ENCODE data around the gene PIGQ. TPM values are rescaled to one million over a fixed set of nuclear protein-coding genes. Genes with fewer than 3 reads are reported as not detected.

PIGQ gene
- total RNA-seq, 4 donors from 2014 or later = 15.9 to 24.0 (median 20.4) TPM

- H3K4me3 ChIP-seq = no peak overlapping the region
- H3K4me1 ChIP-seq = peaks cover 31 to 50% (median 35%) of the 10 kb centered on the region in 3 donors
- no peak for DNase-seq
- no peaks in the 10 kb centered on the region for H3K9me3 ChIP-seq
- TF ChIP-seq CTCF (IDR thresholded peaks at IDR 0.05) (no peak), POLR2A (IDR thresholded peaks at IDR 0.05) (no peak)
- 83% methylated on average over 1 of the region's 67 CpGs; no CpG with 5 or more reads in 1 of the 2 donors for WGBS, 2 donors
- H3K27ac ChIP-seq = no peak overlapping the region
- peaks cover 9 to 46% (median 10%) of the 10 kb centered on the region in 3 donors for H3K36me3 ChIP-seq
- H3K27me3 ChIP-seq = no peaks in the 10 kb centered on the region
- intact Hi-C loops (cut with DNase I) = no loop called here
These were observed 62.9 kb downstream of the PIGQ start for GRCh38 chr16:632486-633335.

- TF ChIP-seq POLR2A (IDR thresholded peaks at IDR 0.05) (no peak), CTCF (IDR thresholded peaks at IDR 0.05) (no peak)
- no peak overlapping the region for H3K4me3 ChIP-seq
- no peak for DNase-seq
- WGBS, 2 donors = 93 to 96% methylated on average over 25 to 41 of the region's 74 CpGs
- peaks cover 31 to 54% (median 35%) of the 10 kb centered on the region in 3 donors for H3K4me1 ChIP-seq
- H3K27me3 ChIP-seq = no peaks in the 10 kb centered on the region
- peaks cover 3 to 38% (median 9%) of the 10 kb centered on the region in 3 donors for H3K36me3 ChIP-seq
- no peak overlapping the region for H3K27ac ChIP-seq
- H3K9me3 ChIP-seq = no peaks in the 10 kb centered on the region
- intact Hi-C loops (cut with DNase I) = no loop called here
These were observed 63.7 kb downstream of the PIGQ start for GRCh38 chr16:633336-634050.

Small RNAs within 50 kb of the gene (small RNA-seq; reads per million reads assigned to genes)
- gene MIR3176 (0.42 to 0.82 (median 0.61) reads per million in 4 donors), gene MIR5587 (0 to 0.18 (median 0) reads per million in 4 donors), gene Z98883.1 (0 reads per million in 4 donors)

Other genes with a start within 250 kb of the PIGQ start
- 10 to 100 TPM; 17.8 to 32.2 (median 22.2) TPM for gene AXIN1, start 217.2 kb upstream of the PIGQ start, total RNA-seq
- gene MRPL28, start 199.4 kb upstream of the PIGQ start, total RNA-seq = 10 to 100 TPM; 57.9 to 68.2 (median 63.0) TPM
- 10 to 100 TPM; 23.5 to 31.7 (median 27.6) TPM for gene PGAP6, start 188.0 kb upstream of the PIGQ start, total RNA-seq
- gene NME4, start 172.8 kb upstream of the PIGQ start, total RNA-seq = 10 to 100 TPM; 20.7 to 48.3 (median 25.3) TPM
- 10 to 100 TPM; 13.6 to 19.6 (median 17.0) TPM for gene DECR2, start 168.1 kb upstream of the PIGQ start, total RNA-seq
- 10 to 100 TPM in 2 of 4 donors, 1 to 10 TPM in 2; 8.0 to 25.6 (median 10.1) TPM for gene RAB11FIP3, start 144.3 kb upstream of the PIGQ start, total RNA-seq
- 10 to 100 TPM; 29.4 to 69.6 (median 52.4) TPM for gene CAPN15, start 42.3 kb upstream of the PIGQ start, total RNA-seq
- gene PRR35, start 9.6 kb upstream of the PIGQ start, total RNA-seq = not detected
- gene NHLRC4, start 3.0 kb upstream of the PIGQ start, total RNA-seq = under 1 TPM in 3 of 4 donors, not detected in 1; 0.09 to 0.95 (median 0.59) TPM
- 10 to 100 TPM; 14.2 to 31.4 (median 20.3) TPM for gene RAB40C, start 20.1 kb downstream of the PIGQ start, total RNA-seq
- 1 to 10 TPM in 1 of 4 donors, under 1 TPM in 3; under 0.01 to 1.8 (median 0.29) TPM for gene WFIKKN1, start 61.0 kb downstream of the PIGQ start, total RNA-seq
- gene METTL26, start 66.3 kb downstream of the PIGQ start, total RNA-seq = 100 to 1,000 TPM in 1 of 4 donors, 10 to 100 TPM in 3; 69.6 to 105 (median 79.9) TPM
- 10 to 100 TPM; 17.3 to 35.6 (median 28.1) TPM for gene MCRIP2, start 71.9 kb downstream of the PIGQ start, total RNA-seq
- 10 to 100 TPM in 3 of 4 donors, 1 to 10 TPM in 1; 7.2 to 26.5 (median 15.8) TPM for gene WDR90, start 79.4 kb downstream of the PIGQ start, total RNA-seq
- 10 to 100 TPM; 28.4 to 70.2 (median 48.9) TPM for gene RHOT2, start 98.2 kb downstream of the PIGQ start, total RNA-seq
- 1 to 10 TPM in 1 of 4 donors, under 1 TPM in 2, not detected in 1; 0.38 to 1.1 (median 0.57) TPM for gene RHBDL1, start 105.7 kb downstream of the PIGQ start, total RNA-seq
- 100 to 1,000 TPM; 102 to 148 (median 120) TPM for gene STUB1, start 110.4 kb downstream of the PIGQ start, total RNA-seq
- gene JMJD8, start 114.4 kb downstream of the PIGQ start, total RNA-seq = 10 to 100 TPM; 53.7 to 70.7 (median 62.5) TPM
- 10 to 100 TPM in 1 of 4 donors, 1 to 10 TPM in 3; 6.9 to 11.8 (median 7.8) TPM for gene WDR24, start 120.4 kb downstream of the PIGQ start, total RNA-seq
- gene FBXL16, start 135.8 kb downstream of the PIGQ start, total RNA-seq = 1 to 10 TPM; 2.2 to 8.4 (median 3.7) TPM
- gene METRN, start 145.2 kb downstream of the PIGQ start, total RNA-seq = 10 to 100 TPM in 2 of 4 donors, 1 to 10 TPM in 2; 4.2 to 12.7 (median 8.8) TPM
- 10 to 100 TPM; 11.6 to 29.1 (median 24.2) TPM for gene ANTKMT, start 151.2 kb downstream of the PIGQ start, total RNA-seq
- gene CCDC78, start 156.5 kb downstream of the PIGQ start, total RNA-seq = 1 to 10 TPM in 1 of 4 donors, under 1 TPM in 3; under 0.01 to 1.0 (median 0.47) TPM
- 1 to 10 TPM in 3 of 4 donors, not detected in 1; 1.7 to 5.7 (median 4.8) TPM for gene HAGHL, start 157.1 kb downstream of the PIGQ start, total RNA-seq
- 10 to 100 TPM; 29.7 to 34.5 (median 33.2) TPM for gene CIAO3, start 171.0 kb downstream of the PIGQ start, total RNA-seq
- 1 to 10 TPM in 2 of 4 donors, under 1 TPM in 2; 0.79 to 5.4 (median 2.3) TPM for gene MSLN, start 190.8 kb downstream of the PIGQ start, total RNA-seq
- 10 to 100 TPM; 20.3 to 33.3 (median 24.9) TPM for gene RPUSD1, start 218.4 kb downstream of the PIGQ start, total RNA-seq
- 10 to 100 TPM in 1 of 4 donors, 1 to 10 TPM in 3; 5.0 to 17.8 (median 7.3) TPM for gene CHTF18, start 218.7 kb downstream of the PIGQ start, total RNA-seq
- gene GNG13, start 230.8 kb downstream of the PIGQ start, total RNA-seq = not detected